Neural cell (in vitro differentiated cells): ENCODE data around the gene TLX1. TPM values are rescaled to one million over a fixed set of nuclear protein-coding genes. Genes with fewer than 3 reads are reported as not detected.

Experiments used
- H2AFZ ChIP-seq: fragments of 200-600, 300-800 bp; sonication (generic), shearing (Covaris generic); 2 replicates; pipeline ENCODE4 v1.6.0; 2014; ENCODE audit warnings: low read depth, mild to moderate bottlenecking, antibody characterized with exemption, low read length, moderate library complexity
- H3F3A ChIP-seq: fragments of 200-600 bp; shearing (Covaris generic); 2 replicates; pipeline ENCODE4 v1.6.1; 2016; ENCODE audit warnings: mild to moderate bottlenecking, moderate library complexity, mixed read lengths, antibody characterized with exemption, low read length; ENCODE audit not compliant: insufficient read depth, poor library complexity, severe bottlenecking
- H3K27ac ChIP-seq: fragments of 200-600, 300-800 bp; sonication (generic), shearing (Covaris generic); 2 replicates; pipeline ENCODE4 v1.5.1; 2014; ENCODE audit warnings: mild to moderate bottlenecking, low read length, moderate library complexity
- H3K27me3 ChIP-seq: fragments of 300-800, 200-600 bp; sonication (generic), shearing (Covaris generic); 2 replicates; pipeline ENCODE4 v1.6.0; 2014; ENCODE audit warnings: mild to moderate bottlenecking, low read depth, low read length, moderate library complexity; ENCODE audit not compliant: insufficient read depth
- H3K36me3 ChIP-seq: fragments of 300-800, 200-600 bp; sonication (generic), shearing (Covaris generic); 2 replicates; pipeline ENCODE4 v1.5.1; 2014; ENCODE audit warnings: mild to moderate bottlenecking, antibody characterized with exemption, low read length, moderate library complexity; ENCODE audit not compliant: insufficient read depth
- H3K4me2 ChIP-seq: fragments of 300-800, 200-600 bp; sonication (generic), shearing (Covaris generic); 2 replicates; pipeline ENCODE4 v1.6.0; 2014; ENCODE audit warnings: mild to moderate bottlenecking, low read length
- H3K4me3 ChIP-seq: fragments of 300-800, 200-600 bp; sonication (generic), shearing (Covaris generic); 2 replicates; pipeline ENCODE4 v1.5.1; 2014; ENCODE audit warnings: mild to moderate bottlenecking, low read length, moderate library complexity
- H3K79me2 ChIP-seq: fragments of 200-600 bp; shearing (Covaris generic); replicated peaks from 2 replicates; pipeline ENCODE4 v1.6.0; 2014; ENCODE audit warnings: mild to moderate bottlenecking, low read length, moderate library complexity; ENCODE audit not compliant: insufficient read depth
- H3K9ac ChIP-seq: fragments of 300-800, 200-600 bp; sonication (generic), shearing (Covaris generic); 2 replicates; pipeline ENCODE4 v1.6.1; 2016; ENCODE audit warnings: mild to moderate bottlenecking, low read length, mixed read lengths
- H3K9me2 ChIP-seq: fragments of 200-600 bp; shearing (Covaris generic); 2 replicates; pipeline ENCODE4 v1.6.1; 2016; ENCODE audit warnings: mild to moderate bottlenecking, low read length, mixed read lengths; ENCODE audit not compliant: insufficient read depth
- H3K9me3 ChIP-seq: fragments of 200-600, 300-800 bp; sonication (generic), shearing (Covaris generic); 2 replicates; pipeline ENCODE4 v1.6.1; 2016; ENCODE audit warnings: mild to moderate bottlenecking, mixed run types, low read length, moderate library complexity, mixed read lengths
- H4K20me1 ChIP-seq: fragments of 200-600 bp; shearing (Covaris generic); 2 replicates; pipeline ENCODE4 v1.6.1; 2016; ENCODE audit warnings: mild to moderate bottlenecking, mixed run types; ENCODE audit not compliant: insufficient read depth
- EP300 ChIP-seq: fragments of 450-650 bp; conservative IDR thresholded peaks from 2 replicates; pipeline ENCODE4 v1.6.1; 2014; ENCODE audit warnings: antibody characterized with exemption, mild to moderate bottlenecking, moderate library complexity; ENCODE audit not compliant: poor library complexity, severe bottlenecking
- EZH2 ChIP-seq: fragments of 200-600, 300-800 bp; shearing (Covaris generic), sonication (generic); IDR thresholded peaks from 2 replicates; pipeline ENCODE4 v1.6.1; 2014; ENCODE audit warnings: antibody characterized with exemption, low read length, borderline replicate concordance, mild to moderate bottlenecking; ENCODE audit not compliant: insufficient read depth, poor library complexity, severe bottlenecking
- MXI1 ChIP-seq: fragments of 450-650 bp; conservative IDR thresholded peaks from 2 replicates; pipeline ENCODE4 v1.6.1; 2014; ENCODE audit warnings: antibody characterized with exemption, mild to moderate bottlenecking; ENCODE audit not compliant: poor library complexity, severe bottlenecking
- POLR2AphosphoS5 ChIP-seq: IDR thresholded peaks from 2 replicates; pipeline ENCODE4 v1.6.1; 2012
- RAD21 ChIP-seq: fragments of 450-650 bp; conservative IDR thresholded peaks from 2 replicates; pipeline ENCODE4 v1.6.1; 2014; ENCODE audit warnings: antibody characterized with exemption, mild to moderate bottlenecking, moderate library complexity
- SMC3 ChIP-seq: fragments of 450-650 bp; conservative IDR thresholded peaks from 2 replicates; pipeline ENCODE4 v1.6.1; 2014; ENCODE audit warnings: antibody characterized with exemption, mild to moderate bottlenecking, moderate library complexity; ENCODE audit not compliant: poor library complexity
- TAF1 ChIP-seq: IDR thresholded peaks from 2 replicates; pipeline ENCODE4 v1.6.1; 2012; ENCODE audit warnings: low read depth
- polyA plus RNA-seq: library from polyadenylated mRNA; depleted of rRNA; stranded (reverse); fragments of >200 nt; gene quantifications from 2 replicates; pipeline ENCODE4 v1.2.3, GENCODE V29; 2014
- TF ChIP-seq, protein P1 (sequence below): fragments of 450-650 bp; IDR thresholded peaks from 2 replicates; pipeline ENCODE4 v1.5.1; 2014; ENCODE audit warnings: antibody characterized with exemption, mild to moderate bottlenecking, moderate library complexity; ENCODE audit not compliant: poor library complexity, severe bottlenecking
- TF ChIP-seq, protein P2 (sequence below): IDR thresholded peaks from 2 replicates; pipeline ENCODE4 v1.6.1; 2012; ENCODE audit warnings: borderline replicate concordance

TLX1 gene
- polyA plus RNA-seq, 1 donor from 2014 or later, result not detected

DNA sequence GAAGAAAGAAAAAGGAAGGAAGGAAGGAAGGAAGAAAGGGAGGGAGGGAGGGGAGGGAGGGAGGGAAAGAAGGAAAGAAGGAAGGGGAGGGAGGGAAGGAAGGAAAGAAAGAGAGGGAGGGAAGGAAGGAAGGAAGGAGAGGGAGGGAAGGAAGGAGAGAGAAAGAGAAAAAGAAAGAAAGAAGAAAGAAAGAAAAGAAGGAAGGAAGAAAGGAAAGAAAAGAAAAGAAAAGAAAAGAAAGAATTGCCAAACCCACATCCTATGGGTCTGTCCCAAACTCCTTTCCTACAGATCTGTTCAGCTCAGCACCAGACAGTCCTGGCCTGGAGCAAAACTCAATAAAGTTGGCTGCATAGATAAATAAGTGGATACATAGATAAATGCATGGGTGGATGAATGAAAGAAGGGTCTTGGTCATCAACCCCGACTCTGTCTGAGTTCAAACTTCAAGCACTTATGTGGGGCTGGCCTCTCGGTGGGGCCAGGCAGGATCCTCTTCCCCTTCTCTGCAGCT, 17.2 kb upstream of the TLX1 start:
- H3K27me3 ChIP-seq, result peaks cover 58% of the 10 kb centered on the region
- H3K27ac ChIP-seq, result no peak overlapping the region
- H3K36me3 ChIP-seq, result no peaks in the 10 kb centered on the region
- no peak overlapping the region for H2AFZ ChIP-seq
- H3K4me2 ChIP-seq, result no peak overlapping the region
- H3K4me3 ChIP-seq, result no peak overlapping the region
- no peaks in the 10 kb centered on the region for H3F3A ChIP-seq
- H3K9me3 ChIP-seq, result no peaks in the 10 kb centered on the region
- TF ChIP-seq SMC3 (no peak), RAD21 (no peak), MXI1 (no peak), POLR2AphosphoS5 (no peak), TAF1 (no peak), EP300 (no peak), EZH2 (no peak)
- TF ChIP-seq, protein P1, sequence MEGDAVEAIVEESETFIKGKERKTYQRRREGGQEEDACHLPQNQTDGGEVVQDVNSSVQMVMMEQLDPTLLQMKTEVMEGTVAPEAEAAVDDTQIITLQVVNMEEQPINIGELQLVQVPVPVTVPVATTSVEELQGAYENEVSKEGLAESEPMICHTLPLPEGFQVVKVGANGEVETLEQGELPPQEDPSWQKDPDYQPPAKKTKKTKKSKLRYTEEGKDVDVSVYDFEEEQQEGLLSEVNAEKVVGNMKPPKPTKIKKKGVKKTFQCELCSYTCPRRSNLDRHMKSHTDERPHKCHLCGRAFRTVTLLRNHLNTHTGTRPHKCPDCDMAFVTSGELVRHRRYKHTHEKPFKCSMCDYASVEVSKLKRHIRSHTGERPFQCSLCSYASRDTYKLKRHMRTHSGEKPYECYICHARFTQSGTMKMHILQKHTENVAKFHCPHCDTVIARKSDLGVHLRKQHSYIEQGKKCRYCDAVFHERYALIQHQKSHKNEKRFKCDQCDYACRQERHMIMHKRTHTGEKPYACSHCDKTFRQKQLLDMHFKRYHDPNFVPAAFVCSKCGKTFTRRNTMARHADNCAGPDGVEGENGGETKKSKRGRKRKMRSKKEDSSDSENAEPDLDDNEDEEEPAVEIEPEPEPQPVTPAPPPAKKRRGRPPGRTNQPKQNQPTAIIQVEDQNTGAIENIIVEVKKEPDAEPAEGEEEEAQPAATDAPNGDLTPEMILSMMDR, result no peak
- TF ChIP-seq, protein P2, sequence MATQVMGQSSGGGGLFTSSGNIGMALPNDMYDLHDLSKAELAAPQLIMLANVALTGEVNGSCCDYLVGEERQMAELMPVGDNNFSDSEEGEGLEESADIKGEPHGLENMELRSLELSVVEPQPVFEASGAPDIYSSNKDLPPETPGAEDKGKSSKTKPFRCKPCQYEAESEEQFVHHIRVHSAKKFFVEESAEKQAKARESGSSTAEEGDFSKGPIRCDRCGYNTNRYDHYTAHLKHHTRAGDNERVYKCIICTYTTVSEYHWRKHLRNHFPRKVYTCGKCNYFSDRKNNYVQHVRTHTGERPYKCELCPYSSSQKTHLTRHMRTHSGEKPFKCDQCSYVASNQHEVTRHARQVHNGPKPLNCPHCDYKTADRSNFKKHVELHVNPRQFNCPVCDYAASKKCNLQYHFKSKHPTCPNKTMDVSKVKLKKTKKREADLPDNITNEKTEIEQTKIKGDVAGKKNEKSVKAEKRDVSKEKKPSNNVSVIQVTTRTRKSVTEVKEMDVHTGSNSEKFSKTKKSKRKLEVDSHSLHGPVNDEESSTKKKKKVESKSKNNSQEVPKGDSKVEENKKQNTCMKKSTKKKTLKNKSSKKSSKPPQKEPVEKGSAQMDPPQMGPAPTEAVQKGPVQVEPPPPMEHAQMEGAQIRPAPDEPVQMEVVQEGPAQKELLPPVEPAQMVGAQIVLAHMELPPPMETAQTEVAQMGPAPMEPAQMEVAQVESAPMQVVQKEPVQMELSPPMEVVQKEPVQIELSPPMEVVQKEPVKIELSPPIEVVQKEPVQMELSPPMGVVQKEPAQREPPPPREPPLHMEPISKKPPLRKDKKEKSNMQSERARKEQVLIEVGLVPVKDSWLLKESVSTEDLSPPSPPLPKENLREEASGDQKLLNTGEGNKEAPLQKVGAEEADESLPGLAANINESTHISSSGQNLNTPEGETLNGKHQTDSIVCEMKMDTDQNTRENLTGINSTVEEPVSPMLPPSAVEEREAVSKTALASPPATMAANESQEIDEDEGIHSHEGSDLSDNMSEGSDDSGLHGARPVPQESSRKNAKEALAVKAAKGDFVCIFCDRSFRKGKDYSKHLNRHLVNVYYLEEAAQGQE, result no peak
- H3K9me2 ChIP-seq, result no peaks in the 10 kb centered on the region
- H4K20me1 ChIP-seq, result no peaks in the 10 kb centered on the region
- no peaks in the 10 kb centered on the region for H3K79me2 ChIP-seq
- H3K9ac ChIP-seq, result no peak overlapping the region

DNA sequence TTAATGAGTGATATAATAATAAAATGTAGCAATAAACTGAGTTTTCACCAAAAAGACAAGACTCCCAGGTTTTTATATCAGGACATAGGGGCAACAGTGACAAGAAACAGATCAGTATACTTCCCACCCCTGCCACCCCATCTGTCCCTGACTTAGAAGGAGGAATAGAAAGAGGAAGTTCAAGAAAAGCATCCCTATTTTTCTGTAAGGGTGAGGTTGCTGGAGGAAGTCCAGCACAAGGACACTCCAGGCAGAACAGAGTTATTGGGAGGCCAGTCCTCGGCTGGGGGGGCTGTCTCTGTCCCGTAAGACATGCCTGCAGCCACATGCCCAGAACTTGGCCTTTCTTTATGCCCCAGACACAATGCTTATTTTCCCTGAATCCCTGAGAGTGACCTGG, 16.5 kb upstream of the TLX1 start:
- Histone ChIP-seq H3K4me3 (no peak overlapping the region), H3K9ac (no peak overlapping the region), H3K79me2 (no peaks in the 10 kb centered on the region), H3F3A (no peaks in the 10 kb centered on the region), H3K36me3 (no peaks in the 10 kb centered on the region), H2AFZ (no peak overlapping the region), H4K20me1 (no peaks in the 10 kb centered on the region), H3K4me2 (no peak overlapping the region), H3K9me2 (no peaks in the 10 kb centered on the region), H3K27me3 (peaks cover 65% of the 10 kb centered on the region), H3K9me3 (no peaks in the 10 kb centered on the region), H3K27ac (no peak overlapping the region)
- TF ChIP-seq MXI1, result no peak
- no peak for TF ChIP-seq TAF1
- TF ChIP-seq, protein P1, result no peak
- TF ChIP-seq SMC3, result no peak
- no peak for TF ChIP-seq EP300
- TF ChIP-seq, protein P2, result no peak
- TF ChIP-seq POLR2AphosphoS5, result no peak
- no peak for TF ChIP-seq EZH2
- no peak for TF ChIP-seq RAD21
